HFFc6 (cell line): ENCODE results near the gene FOXP1. TPM values are rescaled to one million over a fixed set of nuclear protein-coding genes. Genes with fewer than 3 reads are reported as not detected.

Experiments
- DNase-seq: peaks from one replicate; pipeline ENCODE4 v3.0.0-alpha.2; 2018
- H3K27ac Mint-ChIP-seq: 2 replicates; pipeline ENCODE4 v1.8.0; 2020; ENCODE audit warnings: mild to moderate bottlenecking, mixed read lengths
- H3K27me3 Mint-ChIP-seq: 2 replicates; pipeline ENCODE4 v1.8.0; 2021; ENCODE audit warnings: mild to moderate bottlenecking, moderate library complexity, mixed read lengths; ENCODE audit not compliant: insufficient read depth
- H3K36me3 Mint-ChIP-seq: 2 replicates; pipeline ENCODE4 v1.8.0; 2021; ENCODE audit warnings: low read depth, mixed read lengths
- H3K4me1 Mint-ChIP-seq: 2 replicates; pipeline ENCODE4 v1.8.0; 2020; ENCODE audit warnings: low read depth, mixed read lengths
- H3K4me3 Mint-ChIP-seq: 2 replicates; pipeline ENCODE4 v1.8.0; 2020; ENCODE audit warnings: mild to moderate bottlenecking, moderate library complexity, mixed read lengths
- H3K9me3 Mint-ChIP-seq: 2 replicates; pipeline ENCODE4 v1.8.0; 2020; ENCODE audit warnings: mild to moderate bottlenecking, mixed read lengths
- total RNA-seq, 6 experiments: library from RNA; stranded (reverse); fragmentation: NEBNext Ultra II Directional; extraction: Animal tissue kit (Norgen Biotek cat#: 25700); gene quantifications; 2 replicates in 1 of 6; 3 replicates in 5 of 6; pipeline ENCODE4 v1.2.3, GENCODE V29; 2021
- TF ChIP-seq, protein P1 (sequence below): fragments of 200-600 bp; sonication (generic); IDR thresholded peaks from 2 replicates; pipeline ENCODE4 v1.5.0; 2021; ENCODE audit warnings: antibody characterized with exemption, mild to moderate bottlenecking

Gene FOXP1
- total RNA-seq, 6 experiments from 2014 or later: 32.2 to 59.3 (median 52.0) TPM

DNA sequence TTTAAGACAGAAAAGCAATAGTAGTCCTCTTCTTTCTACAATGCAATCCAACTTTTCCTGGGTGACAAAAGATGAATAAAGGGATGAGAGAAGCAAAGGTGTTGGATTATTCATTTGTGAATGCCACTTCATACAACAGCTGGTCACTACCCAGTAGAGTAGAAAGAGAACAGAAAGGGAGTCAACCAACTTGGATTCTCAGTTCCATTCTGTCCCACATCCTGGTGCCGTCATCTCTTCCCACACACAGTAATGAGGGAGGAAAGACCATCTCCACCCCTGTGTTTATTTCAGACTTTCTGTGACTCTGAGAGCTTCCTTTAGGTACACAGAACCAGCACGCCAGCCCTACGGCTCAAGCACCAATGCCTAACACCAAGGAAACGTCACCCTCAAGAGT, 71.0 kb downstream of the FOXP1 start:
- Mint-ChIP-seq H3K27me3 (no peaks in the 10 kb centered on the region; the same call in 1 of the 2 replicates), H3K4me3 (no peak overlapping the region), H3K27ac (no peak overlapping the region), H3K9me3 (no peaks in the 10 kb centered on the region), H3K4me1 (peaks cover 21% of the 10 kb centered on the region), H3K36me3 (no peaks in the 10 kb centered on the region)
- TF ChIP-seq, protein P1, sequence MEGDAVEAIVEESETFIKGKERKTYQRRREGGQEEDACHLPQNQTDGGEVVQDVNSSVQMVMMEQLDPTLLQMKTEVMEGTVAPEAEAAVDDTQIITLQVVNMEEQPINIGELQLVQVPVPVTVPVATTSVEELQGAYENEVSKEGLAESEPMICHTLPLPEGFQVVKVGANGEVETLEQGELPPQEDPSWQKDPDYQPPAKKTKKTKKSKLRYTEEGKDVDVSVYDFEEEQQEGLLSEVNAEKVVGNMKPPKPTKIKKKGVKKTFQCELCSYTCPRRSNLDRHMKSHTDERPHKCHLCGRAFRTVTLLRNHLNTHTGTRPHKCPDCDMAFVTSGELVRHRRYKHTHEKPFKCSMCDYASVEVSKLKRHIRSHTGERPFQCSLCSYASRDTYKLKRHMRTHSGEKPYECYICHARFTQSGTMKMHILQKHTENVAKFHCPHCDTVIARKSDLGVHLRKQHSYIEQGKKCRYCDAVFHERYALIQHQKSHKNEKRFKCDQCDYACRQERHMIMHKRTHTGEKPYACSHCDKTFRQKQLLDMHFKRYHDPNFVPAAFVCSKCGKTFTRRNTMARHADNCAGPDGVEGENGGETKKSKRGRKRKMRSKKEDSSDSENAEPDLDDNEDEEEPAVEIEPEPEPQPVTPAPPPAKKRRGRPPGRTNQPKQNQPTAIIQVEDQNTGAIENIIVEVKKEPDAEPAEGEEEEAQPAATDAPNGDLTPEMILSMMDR: no peak
- no peak for DNase-seq

DNA sequence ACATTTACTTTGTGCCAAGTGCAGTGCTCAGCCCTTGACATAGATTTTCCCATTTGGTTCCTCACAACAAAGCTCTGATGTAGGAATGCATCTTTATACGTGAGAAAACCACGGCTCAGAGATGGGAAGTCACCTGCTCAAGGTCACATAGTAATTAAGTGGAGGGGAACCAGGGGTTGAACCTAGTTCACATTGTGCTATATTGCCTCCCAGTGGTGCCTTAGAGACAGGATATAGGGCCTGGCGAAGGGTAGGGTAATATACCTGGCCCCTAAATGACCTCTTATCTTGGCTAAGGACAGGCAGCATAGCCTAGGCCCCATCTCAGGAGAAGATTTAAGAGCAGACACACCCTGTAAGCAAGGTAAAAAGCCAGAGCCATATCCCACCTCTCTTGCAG, 71.5 kb downstream of the FOXP1 start:
- TF ChIP-seq, protein P1: no peak
- Mint-ChIP-seq H3K4me3 (no peak overlapping the region), H3K27me3 (no peaks in the 10 kb centered on the region; the same call in 1 of the 2 replicates), H3K27ac (no peak overlapping the region), H3K36me3 (no peaks in the 10 kb centered on the region), H3K9me3 (no peaks in the 10 kb centered on the region), H3K4me1 (peaks cover 18% of the 10 kb centered on the region)
- DNase-seq: no peak

DNA sequence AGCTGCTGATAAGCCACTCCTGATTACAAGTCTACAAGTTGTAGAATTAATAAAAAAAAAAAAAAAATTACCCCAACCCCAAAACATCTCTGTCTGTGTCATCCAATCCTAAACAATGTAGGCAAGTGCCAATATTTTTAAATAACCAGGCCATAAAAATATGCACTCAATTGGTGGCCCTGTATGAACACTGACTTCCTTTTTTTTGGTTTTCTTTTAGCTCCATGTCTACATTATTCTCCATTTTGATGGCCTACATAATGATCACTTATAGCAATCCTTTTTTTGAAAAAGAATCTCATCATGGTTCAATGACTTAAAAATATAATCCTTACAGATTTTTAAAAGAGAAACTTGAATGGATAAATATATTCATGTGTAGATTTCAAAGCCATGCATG, 72.1 kb downstream of the FOXP1 start:
- H3K36me3 Mint-ChIP-seq: no peaks in the 10 kb centered on the region
- H3K4me3 Mint-ChIP-seq: no peak overlapping the region
- peak overlapping the region; percentile 18; the same call in 1 of the 2 replicates for H3K27ac Mint-ChIP-seq
- H3K27me3 Mint-ChIP-seq: no peaks in the 10 kb centered on the region; the same call in 1 of the 2 replicates
- no peak for DNase-seq
- TF ChIP-seq, protein P1: no peak
- H3K9me3 Mint-ChIP-seq: no peaks in the 10 kb centered on the region
- peaks cover 21% of the 10 kb centered on the region for H3K4me1 Mint-ChIP-seq

DNA sequence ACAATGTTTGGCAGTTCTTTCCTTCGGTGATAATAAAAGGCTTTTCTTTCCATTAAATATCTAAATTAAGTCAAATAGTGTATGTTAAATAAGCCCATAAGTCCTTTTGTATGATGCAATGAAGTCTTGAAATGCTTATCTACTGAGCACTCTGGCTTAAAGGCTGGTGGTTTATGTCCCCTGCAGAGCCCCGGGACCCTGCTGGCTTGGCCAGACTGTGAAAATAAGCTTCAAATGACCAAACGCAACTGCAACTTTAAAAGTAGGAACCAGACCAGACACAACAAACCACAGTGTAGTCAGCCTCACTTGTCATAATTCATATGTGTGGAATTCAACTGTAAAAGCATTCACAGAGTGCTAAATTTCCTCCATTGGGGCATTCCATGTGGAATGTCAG, 72.5 kb downstream of the FOXP1 start:
- Mint-ChIP-seq H3K9me3 (no peaks in the 10 kb centered on the region), H3K4me1 (peaks cover 25% of the 10 kb centered on the region), H3K27me3 (no peaks in the 10 kb centered on the region; the same call in 1 of the 2 replicates), H3K27ac (peak overlapping the region; percentile 53), H3K4me3 (peak overlapping the region; percentile 66), H3K36me3 (no peaks in the 10 kb centered on the region)
- DNase-seq: peak; percentile 49
- TF ChIP-seq, protein P1: no peak

DNA sequence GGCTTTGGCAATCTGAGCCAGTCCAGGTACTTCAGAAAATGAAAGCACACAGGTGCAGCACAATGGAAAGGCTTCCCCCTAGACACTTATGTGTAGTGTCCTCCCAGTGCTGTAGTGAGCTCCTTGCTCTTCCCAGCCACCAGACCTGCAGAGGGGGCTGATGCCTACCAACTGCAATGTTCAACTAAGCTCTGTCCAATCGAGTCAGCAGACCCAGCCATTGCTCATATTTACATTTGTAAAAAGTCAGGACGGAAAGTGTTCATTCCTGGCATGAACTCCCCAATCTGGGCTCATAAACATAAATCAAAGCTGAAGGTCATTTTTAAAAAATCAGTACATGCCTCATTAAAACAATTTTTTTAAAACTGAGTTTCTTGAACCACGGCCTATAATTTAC, 73.0 kb downstream of the FOXP1 start:
- DNase-seq: peak; percentile 54
- Mint-ChIP-seq H3K27ac (peak overlapping the region; percentile 53), H3K9me3 (no peaks in the 10 kb centered on the region), H3K36me3 (no peaks in the 10 kb centered on the region), H3K4me1 (peaks cover 30% of the 10 kb centered on the region), H3K27me3 (no peaks in the 10 kb centered on the region; the same call in 1 of the 2 replicates), H3K4me3 (peak overlapping the region; percentile 66)
- TF ChIP-seq, protein P1: peak; percentile 53; the same call in 1 of the 2 replicates
